Activated naive CD8-positive, alpha-beta T cell treated with anti-CD3 and anti-CD28 coated beads, Interleukin-2, amount 10 ng/mL, durations not matched to agents 7 days and 5 days (primary cell): Measurements from ENCODE around the gene ZNF615. TPM values are rescaled to one million over a fixed set of nuclear protein-coding genes. Genes with fewer than 3 reads are reported as not detected.
"Not testable (repeated sequence)": the region's sequence is repeated elsewhere in the genome, so short reads cannot be mapped to it uniquely, and the experiment has no call there.

Experiments used
- ATAC-seq: fragments of 150-1000 bp; cut with Tn5 transposase; one replicate; pipeline ENCODE4 v1.10.0; 2021; ENCODE audit warnings: low read depth, moderate library complexity
- POLR2A ChIA-PET: fragments of 350-600 bp; sonication (Branson Sonifier 250); formaldehyde crosslinking; loops from one replicate; lab custom pipeline; 2021; ENCODE audit warnings: antibody characterized with exemption; lab: Charles Lee
- DNase-seq: peaks from one replicate; pipeline ENCODE4 v3.0.0; 2021
- H3K27ac Mint-ChIP-seq: one replicate; pipeline ENCODE4 v1.8.0; 2022; ENCODE audit warnings: mild to moderate bottlenecking, mixed read lengths
- H3K27me3 Mint-ChIP-seq: one replicate; pipeline ENCODE4 v1.8.0; 2022; ENCODE audit warnings: mild to moderate bottlenecking, moderate library complexity, mixed read lengths
- H3K36me3 Mint-ChIP-seq: one replicate; pipeline ENCODE4 v1.8.0; 2021; ENCODE audit warnings: mild to moderate bottlenecking, mixed read lengths
- H3K4me1 Mint-ChIP-seq: one replicate; pipeline ENCODE4 v1.8.0; 2021; ENCODE audit warnings: mixed read lengths
- H3K4me3 Mint-ChIP-seq: one replicate; pipeline ENCODE4 v1.8.0; 2022; ENCODE audit warnings: mild to moderate bottlenecking, moderate library complexity, mixed read lengths
- H3K9me3 Mint-ChIP-seq: one replicate; pipeline ENCODE4 v1.8.0; 2021; ENCODE audit warnings: mixed read lengths
- total RNA-seq, 2 experiments: library from RNA; stranded (reverse); gene quantifications; one replicate each; pipeline ENCODE4 v1.2.3, GENCODE V29; 2021

The ZNF615 gene
- total RNA-seq, result 10 to 100 TPM; 14.1 to 19.7 TPM

GRCh38 chr19:52007806-52008557, at the start of gene ZNF615:
TSS of gene ZNF615 (minus strand) at chr19:52008211. CDS start at chr19:52003711, 4,500 bp downstream.
- peaks cover 49% of the 10 kb centered on the region for H3K36me3 Mint-ChIP-seq
- no peaks in the 10 kb centered on the region for H3K27me3 Mint-ChIP-seq
- peaks cover 10% of the 10 kb centered on the region for H3K4me1 Mint-ChIP-seq
- DNase-seq, result peak; percentile 88
- H3K9me3 Mint-ChIP-seq, result peaks cover 25% of the 10 kb centered on the region
- peak; percentile 95 for ATAC-seq
- peak within 1 kb of the TSS; percentile 91 for H3K4me3 Mint-ChIP-seq
- peak within 1 kb of the TSS; percentile 97 for H3K27ac Mint-ChIP-seq
- POLR2A ChIA-PET, result interaction anchor here (0.6 to 1.9 kb wide), 4 partner anchors 20 to 181 kb away, joined by 3 to 7 read pairs (median 5); partner anchors contain the start of genes ZNF432 and ZNF614

GRCh38 chr19:52056480-52056879, 48.5 kb upstream of the ZNF615 start:
- Mint-ChIP-seq H3K36me3 (peaks cover 65% of the 10 kb centered on the region), H3K9me3 (peaks cover 45% of the 10 kb centered on the region)
- ATAC-seq, H3K4me3 Mint-ChIP-seq, H3K27me3 Mint-ChIP-seq, H3K4me1 Mint-ChIP-seq, POLR2A ChIA-PET, H3K27ac Mint-ChIP-seq, DNase-seq: not testable (repeated sequence)

GRCh38 chr19:52051736-52052135, 43.7 kb upstream of the ZNF615 start:
- DNase-seq, H3K4me3 Mint-ChIP-seq, POLR2A ChIA-PET, H3K27me3 Mint-ChIP-seq, H3K27ac Mint-ChIP-seq, ATAC-seq: not testable (repeated sequence)
- peaks cover 31% of the 10 kb centered on the region for H3K9me3 Mint-ChIP-seq
- peaks cover 58% of the 10 kb centered on the region for H3K36me3 Mint-ChIP-seq
- peaks cover 11% of the 10 kb centered on the region for H3K4me1 Mint-ChIP-seq

GRCh38 chr19:52048555-52049501, 40.8 kb upstream of the ZNF615 start, which contains the start of gene ZNF432:
TSS of gene ZNF432 (minus strand) at chr19:52048838. CDS start at chr19:52046868, 1,970 bp downstream.
- POLR2A ChIA-PET, result interaction anchor here (0.5 to 1.9 kb wide), 7 partner anchors 20 to 144 kb away, joined by 3 to 10 read pairs (median 4); partner anchors contain the start of genes PPP2R1A, ZNF614, ZNF615 and ZNF649
- peaks cover 66% of the 10 kb centered on the region for H3K36me3 Mint-ChIP-seq
- no peaks in the 10 kb centered on the region for H3K27me3 Mint-ChIP-seq
- DNase-seq (peak; percentile 86), ATAC-seq (peak; percentile 88)
- peaks cover 29% of the 10 kb centered on the region for H3K9me3 Mint-ChIP-seq
- H3K27ac Mint-ChIP-seq, result peak within 1 kb of the TSS; percentile 99
- H3K4me1 Mint-ChIP-seq, result peaks cover 11% of the 10 kb centered on the region
- H3K4me3 Mint-ChIP-seq, result peak within 1 kb of the TSS; percentile 96

- POLR2A ChIA-PET, result no interaction called here
- H3K4me3 Mint-ChIP-seq, result no peak overlapping the region
- ATAC-seq (no peak), DNase-seq (no peak)
- peaks cover 89% of the 10 kb centered on the region for H3K36me3 Mint-ChIP-seq
- peaks cover 36% of the 10 kb centered on the region for H3K9me3 Mint-ChIP-seq
- H3K4me1 Mint-ChIP-seq, result no peaks in the 10 kb centered on the region
- H3K27ac Mint-ChIP-seq, result no peak overlapping the region
- H3K27me3 Mint-ChIP-seq, result no peaks in the 10 kb centered on the region
Measured at GRCh38 chr19:52039169-52039568, 31.2 kb upstream of the ZNF615 start.

GRCh38 chr19:52034051-52034728, 26.2 kb upstream of the ZNF615 start:
- Mint-ChIP-seq H3K36me3 (peaks cover 80% of the 10 kb centered on the region), H3K4me3 (no peak overlapping the region), H3K27ac (no peak overlapping the region), H3K9me3 (peaks cover 36% of the 10 kb centered on the region), H3K27me3 (no peaks in the 10 kb centered on the region), H3K4me1 (no peaks in the 10 kb centered on the region)
- POLR2A ChIA-PET, result no interaction called here
- ATAC-seq (no peak), DNase-seq (no peak)

- Mint-ChIP-seq H3K36me3 (peaks cover 66% of the 10 kb centered on the region), H3K4me1 (peaks cover 10% of the 10 kb centered on the region), H3K4me3 (peak overlapping the region; percentile 99), H3K9me3 (peaks cover 28% of the 10 kb centered on the region), H3K27me3 (no peaks in the 10 kb centered on the region), H3K27ac (peak overlapping the region; percentile 99)
- DNase-seq (no peak), ATAC-seq (peak; percentile 17)
- POLR2A ChIA-PET, result interaction anchor here (0.6 to 1.9 kb wide), 5 partner anchors 20 to 490 kb away, joined by 3 to 10 read pairs (median 3); partner anchors contain the start of genes ZNF432, ZNF615 and ZNF649
Measured at GRCh38 chr19:52028780-52029123, 20.7 kb upstream of the ZNF615 start.

GRCh38 chr19:52028027-52028779, 20.2 kb upstream of the ZNF615 start, which contains the start of gene ZNF614:
TSS of gene ZNF614 (minus strand) at chr19:52028379. CDS start at chr19:52025745, 2,634 bp downstream.
- Mint-ChIP-seq H3K27me3 (no peaks in the 10 kb centered on the region), H3K36me3 (peaks cover 67% of the 10 kb centered on the region), H3K4me1 (peaks cover 10% of the 10 kb centered on the region), H3K4me3 (peak within 1 kb of the TSS; percentile 99), H3K27ac (peak within 1 kb of the TSS; percentile 99), H3K9me3 (peaks cover 28% of the 10 kb centered on the region)
- POLR2A ChIA-PET, result interaction anchor here (0.6 to 1.9 kb wide), 5 partner anchors 20 to 490 kb away, joined by 3 to 10 read pairs (median 3); partner anchors contain the start of genes ZNF432, ZNF615 and ZNF649
- DNase-seq (peak; percentile 91), ATAC-seq (peak; percentile 96)

- POLR2A ChIA-PET, ATAC-seq, H3K27ac Mint-ChIP-seq, H3K27me3 Mint-ChIP-seq, DNase-seq, H3K4me3 Mint-ChIP-seq: not testable (repeated sequence)
- H3K36me3 Mint-ChIP-seq, result peaks cover 73% of the 10 kb centered on the region
- peaks cover 27% of the 10 kb centered on the region for H3K9me3 Mint-ChIP-seq
- H3K4me1 Mint-ChIP-seq, result peaks cover 10% of the 10 kb centered on the region
Measured at GRCh38 chr19:52026255-52026990, 18.4 kb upstream of the ZNF615 start.

GRCh38 chr19:52024478-52024877, 16.5 kb upstream of the ZNF615 start:
- H3K27me3 Mint-ChIP-seq, H3K27ac Mint-ChIP-seq, POLR2A ChIA-PET, H3K4me3 Mint-ChIP-seq, ATAC-seq, DNase-seq: not testable (repeated sequence)
- peaks cover 76% of the 10 kb centered on the region for H3K36me3 Mint-ChIP-seq
- H3K9me3 Mint-ChIP-seq, result peaks cover 42% of the 10 kb centered on the region
- peaks cover 10% of the 10 kb centered on the region for H3K4me1 Mint-ChIP-seq

GRCh38 chr19:52022193-52022592, 14.2 kb upstream of the ZNF615 start:
- peaks cover 50% of the 10 kb centered on the region for H3K9me3 Mint-ChIP-seq
- POLR2A ChIA-PET, result no interaction called here
- no peak for ATAC-seq
- DNase-seq, result no peak
- H3K4me1 Mint-ChIP-seq, result peaks cover 3% of the 10 kb centered on the region
- no peaks in the 10 kb centered on the region for H3K27me3 Mint-ChIP-seq
- no peak overlapping the region for H3K4me3 Mint-ChIP-seq
- H3K27ac Mint-ChIP-seq, result no peak overlapping the region
- H3K36me3 Mint-ChIP-seq, result peaks cover 92% of the 10 kb centered on the region
